Neural cell (in vitro differentiated cells): ENCODE results near the gene FAM13B. TPM values are rescaled to one million over a fixed set of nuclear protein-coding genes. Genes with fewer than 3 reads are reported as not detected.

ENCODE experiments used
- H2AFZ ChIP-seq: fragments of 200-600, 300-800 bp; sonication (generic), shearing (Covaris generic); 2 replicates; pipeline ENCODE4 v1.6.0; 2014; ENCODE audit warnings: low read depth, mild to moderate bottlenecking, antibody characterized with exemption, low read length, moderate library complexity
- H3F3A ChIP-seq: fragments of 200-600 bp; shearing (Covaris generic); 2 replicates; pipeline ENCODE4 v1.6.1; 2016; ENCODE audit warnings: mild to moderate bottlenecking, moderate library complexity, mixed read lengths, antibody characterized with exemption, low read length; ENCODE audit not compliant: insufficient read depth, poor library complexity, severe bottlenecking
- H3K27ac ChIP-seq: fragments of 200-600, 300-800 bp; sonication (generic), shearing (Covaris generic); 2 replicates; pipeline ENCODE4 v1.5.1; 2014; ENCODE audit warnings: mild to moderate bottlenecking, low read length, moderate library complexity
- H3K27me3 ChIP-seq: fragments of 300-800, 200-600 bp; sonication (generic), shearing (Covaris generic); 2 replicates; pipeline ENCODE4 v1.6.0; 2014; ENCODE audit warnings: mild to moderate bottlenecking, low read depth, low read length, moderate library complexity; ENCODE audit not compliant: insufficient read depth
- H3K36me3 ChIP-seq: fragments of 300-800, 200-600 bp; sonication (generic), shearing (Covaris generic); 2 replicates; pipeline ENCODE4 v1.5.1; 2014; ENCODE audit warnings: mild to moderate bottlenecking, antibody characterized with exemption, low read length, moderate library complexity; ENCODE audit not compliant: insufficient read depth
- H3K4me2 ChIP-seq: fragments of 300-800, 200-600 bp; sonication (generic), shearing (Covaris generic); 2 replicates; pipeline ENCODE4 v1.6.0; 2014; ENCODE audit warnings: mild to moderate bottlenecking, low read length
- H3K4me3 ChIP-seq: fragments of 300-800, 200-600 bp; sonication (generic), shearing (Covaris generic); 2 replicates; pipeline ENCODE4 v1.5.1; 2014; ENCODE audit warnings: mild to moderate bottlenecking, low read length, moderate library complexity
- H3K79me2 ChIP-seq: fragments of 200-600 bp; shearing (Covaris generic); replicated peaks from 2 replicates; pipeline ENCODE4 v1.6.0; 2014; ENCODE audit warnings: mild to moderate bottlenecking, low read length, moderate library complexity; ENCODE audit not compliant: insufficient read depth
- H3K9ac ChIP-seq: fragments of 300-800, 200-600 bp; sonication (generic), shearing (Covaris generic); 2 replicates; pipeline ENCODE4 v1.6.1; 2016; ENCODE audit warnings: mild to moderate bottlenecking, low read length, mixed read lengths
- H3K9me2 ChIP-seq: fragments of 200-600 bp; shearing (Covaris generic); 2 replicates; pipeline ENCODE4 v1.6.1; 2016; ENCODE audit warnings: mild to moderate bottlenecking, low read length, mixed read lengths; ENCODE audit not compliant: insufficient read depth
- H3K9me3 ChIP-seq: fragments of 200-600, 300-800 bp; sonication (generic), shearing (Covaris generic); 2 replicates; pipeline ENCODE4 v1.6.1; 2016; ENCODE audit warnings: mild to moderate bottlenecking, mixed run types, low read length, moderate library complexity, mixed read lengths
- H4K20me1 ChIP-seq: fragments of 200-600 bp; shearing (Covaris generic); 2 replicates; pipeline ENCODE4 v1.6.1; 2016; ENCODE audit warnings: mild to moderate bottlenecking, mixed run types; ENCODE audit not compliant: insufficient read depth
- EP300 ChIP-seq: fragments of 450-650 bp; conservative IDR thresholded peaks from 2 replicates; pipeline ENCODE4 v1.6.1; 2014; ENCODE audit warnings: antibody characterized with exemption, mild to moderate bottlenecking, moderate library complexity; ENCODE audit not compliant: poor library complexity, severe bottlenecking
- EZH2 ChIP-seq: fragments of 200-600, 300-800 bp; shearing (Covaris generic), sonication (generic); IDR thresholded peaks from 2 replicates; pipeline ENCODE4 v1.6.1; 2014; ENCODE audit warnings: antibody characterized with exemption, low read length, borderline replicate concordance, mild to moderate bottlenecking; ENCODE audit not compliant: insufficient read depth, poor library complexity, severe bottlenecking
- MXI1 ChIP-seq: fragments of 450-650 bp; conservative IDR thresholded peaks from 2 replicates; pipeline ENCODE4 v1.6.1; 2014; ENCODE audit warnings: antibody characterized with exemption, mild to moderate bottlenecking; ENCODE audit not compliant: poor library complexity, severe bottlenecking
- POLR2AphosphoS5 ChIP-seq: IDR thresholded peaks from 2 replicates; pipeline ENCODE4 v1.6.1; 2012
- RAD21 ChIP-seq: fragments of 450-650 bp; conservative IDR thresholded peaks from 2 replicates; pipeline ENCODE4 v1.6.1; 2014; ENCODE audit warnings: antibody characterized with exemption, mild to moderate bottlenecking, moderate library complexity
- SMC3 ChIP-seq: fragments of 450-650 bp; conservative IDR thresholded peaks from 2 replicates; pipeline ENCODE4 v1.6.1; 2014; ENCODE audit warnings: antibody characterized with exemption, mild to moderate bottlenecking, moderate library complexity; ENCODE audit not compliant: poor library complexity
- TAF1 ChIP-seq: IDR thresholded peaks from 2 replicates; pipeline ENCODE4 v1.6.1; 2012; ENCODE audit warnings: low read depth
- polyA plus RNA-seq: library from polyadenylated mRNA; depleted of rRNA; stranded (reverse); fragments of >200 nt; gene quantifications from 2 replicates; pipeline ENCODE4 v1.2.3, GENCODE V29; 2014
- TF ChIP-seq, protein P1 (sequence below): IDR thresholded peaks from 2 replicates; pipeline ENCODE4 v1.6.1; 2012; ENCODE audit warnings: borderline replicate concordance
- TF ChIP-seq, protein P2 (sequence below): fragments of 450-650 bp; IDR thresholded peaks from 2 replicates; pipeline ENCODE4 v1.5.1; 2014; ENCODE audit warnings: antibody characterized with exemption, mild to moderate bottlenecking, moderate library complexity; ENCODE audit not compliant: poor library complexity, severe bottlenecking

The FAM13B gene
- polyA plus RNA-seq, 1 donor from 2014 or later = 61.6 TPM

DNA sequence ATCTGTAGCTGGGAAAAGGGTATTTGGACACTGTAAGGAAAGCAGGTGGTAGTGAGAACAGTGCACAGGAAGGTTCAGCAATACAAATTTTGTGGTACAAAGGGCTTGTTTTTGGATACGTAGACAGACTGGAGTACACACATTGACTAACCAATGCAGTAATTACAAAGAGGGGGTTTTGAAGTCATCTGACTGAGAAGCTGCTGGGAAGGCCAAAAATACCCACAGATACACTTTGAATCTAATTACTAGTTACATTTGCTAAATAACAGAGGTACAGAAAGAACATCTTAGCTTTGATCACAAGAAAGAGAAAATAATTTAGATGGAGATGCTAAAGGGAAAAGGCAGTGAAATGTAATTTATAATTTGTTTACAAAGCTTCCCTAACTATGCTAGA lies 97.7 kb downstream of the FAM13B start:
- no peaks in the 10 kb centered on the region for H3K79me2 ChIP-seq
- peaks cover 10% of the 10 kb centered on the region for H3K36me3 ChIP-seq
- H3F3A ChIP-seq = no peaks in the 10 kb centered on the region
- H3K4me3 ChIP-seq = no peak overlapping the region
- H3K9me3 ChIP-seq = no peaks in the 10 kb centered on the region
- no peak overlapping the region for H3K9ac ChIP-seq
- H4K20me1 ChIP-seq = no peaks in the 10 kb centered on the region
- TF ChIP-seq, protein P1, sequence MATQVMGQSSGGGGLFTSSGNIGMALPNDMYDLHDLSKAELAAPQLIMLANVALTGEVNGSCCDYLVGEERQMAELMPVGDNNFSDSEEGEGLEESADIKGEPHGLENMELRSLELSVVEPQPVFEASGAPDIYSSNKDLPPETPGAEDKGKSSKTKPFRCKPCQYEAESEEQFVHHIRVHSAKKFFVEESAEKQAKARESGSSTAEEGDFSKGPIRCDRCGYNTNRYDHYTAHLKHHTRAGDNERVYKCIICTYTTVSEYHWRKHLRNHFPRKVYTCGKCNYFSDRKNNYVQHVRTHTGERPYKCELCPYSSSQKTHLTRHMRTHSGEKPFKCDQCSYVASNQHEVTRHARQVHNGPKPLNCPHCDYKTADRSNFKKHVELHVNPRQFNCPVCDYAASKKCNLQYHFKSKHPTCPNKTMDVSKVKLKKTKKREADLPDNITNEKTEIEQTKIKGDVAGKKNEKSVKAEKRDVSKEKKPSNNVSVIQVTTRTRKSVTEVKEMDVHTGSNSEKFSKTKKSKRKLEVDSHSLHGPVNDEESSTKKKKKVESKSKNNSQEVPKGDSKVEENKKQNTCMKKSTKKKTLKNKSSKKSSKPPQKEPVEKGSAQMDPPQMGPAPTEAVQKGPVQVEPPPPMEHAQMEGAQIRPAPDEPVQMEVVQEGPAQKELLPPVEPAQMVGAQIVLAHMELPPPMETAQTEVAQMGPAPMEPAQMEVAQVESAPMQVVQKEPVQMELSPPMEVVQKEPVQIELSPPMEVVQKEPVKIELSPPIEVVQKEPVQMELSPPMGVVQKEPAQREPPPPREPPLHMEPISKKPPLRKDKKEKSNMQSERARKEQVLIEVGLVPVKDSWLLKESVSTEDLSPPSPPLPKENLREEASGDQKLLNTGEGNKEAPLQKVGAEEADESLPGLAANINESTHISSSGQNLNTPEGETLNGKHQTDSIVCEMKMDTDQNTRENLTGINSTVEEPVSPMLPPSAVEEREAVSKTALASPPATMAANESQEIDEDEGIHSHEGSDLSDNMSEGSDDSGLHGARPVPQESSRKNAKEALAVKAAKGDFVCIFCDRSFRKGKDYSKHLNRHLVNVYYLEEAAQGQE = no peak
- TF ChIP-seq MXI1 = no peak
- no peak for TF ChIP-seq EP300
- TF ChIP-seq EZH2 = no peak
- no peak for TF ChIP-seq POLR2AphosphoS5
- no peak for TF ChIP-seq RAD21
- no peak for TF ChIP-seq TAF1
- TF ChIP-seq SMC3 = no peak
- TF ChIP-seq, protein P2, sequence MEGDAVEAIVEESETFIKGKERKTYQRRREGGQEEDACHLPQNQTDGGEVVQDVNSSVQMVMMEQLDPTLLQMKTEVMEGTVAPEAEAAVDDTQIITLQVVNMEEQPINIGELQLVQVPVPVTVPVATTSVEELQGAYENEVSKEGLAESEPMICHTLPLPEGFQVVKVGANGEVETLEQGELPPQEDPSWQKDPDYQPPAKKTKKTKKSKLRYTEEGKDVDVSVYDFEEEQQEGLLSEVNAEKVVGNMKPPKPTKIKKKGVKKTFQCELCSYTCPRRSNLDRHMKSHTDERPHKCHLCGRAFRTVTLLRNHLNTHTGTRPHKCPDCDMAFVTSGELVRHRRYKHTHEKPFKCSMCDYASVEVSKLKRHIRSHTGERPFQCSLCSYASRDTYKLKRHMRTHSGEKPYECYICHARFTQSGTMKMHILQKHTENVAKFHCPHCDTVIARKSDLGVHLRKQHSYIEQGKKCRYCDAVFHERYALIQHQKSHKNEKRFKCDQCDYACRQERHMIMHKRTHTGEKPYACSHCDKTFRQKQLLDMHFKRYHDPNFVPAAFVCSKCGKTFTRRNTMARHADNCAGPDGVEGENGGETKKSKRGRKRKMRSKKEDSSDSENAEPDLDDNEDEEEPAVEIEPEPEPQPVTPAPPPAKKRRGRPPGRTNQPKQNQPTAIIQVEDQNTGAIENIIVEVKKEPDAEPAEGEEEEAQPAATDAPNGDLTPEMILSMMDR = no peak
- no peaks in the 10 kb centered on the region for H3K9me2 ChIP-seq
- no peak overlapping the region for H3K4me2 ChIP-seq
- no peak overlapping the region for H2AFZ ChIP-seq
- no peak overlapping the region for H3K27ac ChIP-seq
- H3K27me3 ChIP-seq = no peaks in the 10 kb centered on the region

DNA sequence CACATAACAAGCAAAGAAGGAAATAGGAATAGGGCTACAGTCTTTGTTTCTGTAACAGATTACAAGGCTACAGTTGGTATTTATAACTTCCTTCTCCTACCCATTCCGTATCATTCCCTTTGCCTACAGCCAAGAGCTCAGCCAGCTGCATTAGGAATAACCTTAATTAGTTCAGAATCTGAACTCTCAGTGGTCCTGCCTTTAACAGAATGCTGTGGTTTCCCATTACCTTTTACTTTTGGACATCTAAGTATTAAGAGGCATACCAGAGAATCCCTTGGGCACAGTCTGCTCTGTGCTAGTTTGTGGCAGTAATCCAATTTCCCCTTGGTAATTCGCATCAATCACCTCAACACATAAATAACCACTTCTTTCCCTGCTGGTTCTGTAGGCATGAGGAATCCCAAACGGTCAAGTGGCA lies 99.4 kb downstream of the FAM13B start:
- Histone ChIP-seq H3K9me2 (no peaks in the 10 kb centered on the region), H3K9me3 (no peaks in the 10 kb centered on the region), H4K20me1 (no peaks in the 10 kb centered on the region), H3K9ac (no peak overlapping the region), H3K27ac (no peak overlapping the region), H3K79me2 (no peaks in the 10 kb centered on the region), H2AFZ (no peak overlapping the region), H3K36me3 (peaks cover 3% of the 10 kb centered on the region), H3K4me2 (no peak overlapping the region), H3F3A (no peaks in the 10 kb centered on the region), H3K4me3 (no peak overlapping the region), H3K27me3 (no peaks in the 10 kb centered on the region)
- TF ChIP-seq EZH2 (no peak), MXI1 (no peak), TAF1 (no peak), EP300 (no peak)

DNA sequence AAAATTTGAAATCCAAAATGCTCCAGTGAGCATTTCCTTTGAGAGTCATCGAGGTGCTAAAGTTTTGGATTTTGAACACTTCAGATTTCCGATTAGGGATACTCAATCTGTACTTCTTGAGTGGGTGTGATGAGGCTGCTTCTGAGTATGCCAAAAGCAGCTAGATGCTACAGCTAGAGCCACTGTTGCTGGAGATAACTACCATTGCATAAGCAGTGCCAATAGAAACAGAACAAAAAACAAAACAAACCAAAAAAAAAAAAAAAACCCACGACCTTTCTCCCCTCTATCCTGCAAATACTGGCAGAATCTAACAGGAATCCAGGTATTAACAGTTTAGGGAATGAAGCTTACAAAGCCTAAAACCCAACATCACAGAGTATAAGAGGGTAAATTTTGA lies 100.1 kb downstream of the FAM13B start:
- Histone ChIP-seq H3K27ac (no peak overlapping the region), H3K4me2 (no peak overlapping the region), H3K36me3 (no peaks in the 10 kb centered on the region)

More for the DNA sequence above, 100.1 kb downstream of the FAM13B start:
- Histone ChIP-seq H3K4me3 (no peak overlapping the region), H3K9me3 (no peaks in the 10 kb centered on the region), H4K20me1 (no peaks in the 10 kb centered on the region), H3K27me3 (no peaks in the 10 kb centered on the region), H3K79me2 (no peaks in the 10 kb centered on the region), H3K9ac (no peak overlapping the region), H2AFZ (no peak overlapping the region), H3K9me2 (no peaks in the 10 kb centered on the region), H3F3A (no peaks in the 10 kb centered on the region)
- TF ChIP-seq POLR2AphosphoS5 (no peak), TAF1 (no peak)
- TF ChIP-seq, protein P2 = no peak
